ENCODE measurements around the gene PPEF1.

Gene PPEF1

GRCh38 chrX:18707426-18708049 is at the start of gene PPEF1:
PPEF1 (plus strand) TSS chrX:18707645; CDS start chrX:18707781, 136 bp downstream.
- DNase-seq (ENCODE audit: low read depth), result no peak
- H3K4me3 ChIP-seq (ENCODE audit: low read depth, low read length), result no peak within 1 kb of the TSS
- TF ChIP-seq CTCF (IDR thresholded peaks at IDR 0.05; ENCODE audit: control insufficient read depth, extremely low read depth, insufficient read depth), result no peak

GRCh38 chrX:18661273-18661672 is 46.2 kb upstream of the PPEF1 start:
- no peak for DNase-seq (ENCODE audit: low read depth)
- no peak for TF ChIP-seq CTCF (IDR thresholded peaks at IDR 0.05; ENCODE audit: control insufficient read depth, extremely low read depth, insufficient read depth)
- no peak overlapping the region for H3K4me3 ChIP-seq (ENCODE audit: low read depth, low read length)

- H3K4me3 ChIP-seq (ENCODE audit: low read depth, low read length), result no peak overlapping the region
- DNase-seq (ENCODE audit: low read depth), result no peak
- no peak for TF ChIP-seq CTCF (IDR thresholded peaks at IDR 0.05; ENCODE audit: control insufficient read depth, extremely low read depth, insufficient read depth)
Observed at GRCh38 chrX:18664947-18665346, 42.5 kb upstream of the PPEF1 start.

- H3K4me3 ChIP-seq (ENCODE audit: low read depth, low read length), result no peak overlapping the region
- TF ChIP-seq CTCF (IDR thresholded peaks at IDR 0.05; ENCODE audit: control insufficient read depth, extremely low read depth, insufficient read depth), result no peak
- DNase-seq (ENCODE audit: low read depth), result no peak
Observed at GRCh38 chrX:18666614-18667013, 40.8 kb upstream of the PPEF1 start.

GRCh38 chrX:18668071-18668835 is 39.2 kb upstream of the PPEF1 start:
- DNase-seq (ENCODE audit: low read depth), result no peak
- no peak for TF ChIP-seq CTCF (IDR thresholded peaks at IDR 0.05; ENCODE audit: control insufficient read depth, extremely low read depth, insufficient read depth)
- H3K4me3 ChIP-seq (ENCODE audit: low read depth, low read length), result no peak overlapping the region

- no peak for DNase-seq (ENCODE audit: low read depth)
- no peak within 1 kb of the TSS for H3K4me3 ChIP-seq (ENCODE audit: low read depth, low read length)
- TF ChIP-seq CTCF (IDR thresholded peaks at IDR 0.05; ENCODE audit: control insufficient read depth, extremely low read depth, insufficient read depth), result no peak
Observed at GRCh38 chrX:18672008-18672407, 35.4 kb upstream of the PPEF1 start, which contains the start of gene RS1. RS1 (minus strand) TSS chrX:18672108; CDS start chrX:18672068, 40 bp downstream.
